ENCODE results near the gene SKIC8. TPM values are rescaled to one million over a fixed set of nuclear protein-coding genes. Genes with fewer than 3 reads are reported as not detected.
A peak's percentile ranks its signal among the peaks of the same experiment; 100 is the strongest.

SKIC8 gene
- total RNA-seq, 1 experiment from 2014 or later = 103 TPM

GRCh38 chr15:78329625-78330024 lies 30.2 kb upstream of the SKIC8 start:
- Histone ChIP-seq H3K27me3 (replicated peaks) (no peaks in the 10 kb centered on the region), H3K4me1 (replicated peaks) (peaks cover 14% of the 10 kb centered on the region), H3K9me3 (replicated peaks) (no peaks in the 10 kb centered on the region; the same call in 1 of the 2 replicates), H3K27ac (no peak overlapping the region), H3K4me3 (no peak overlapping the region), H3K36me3 (no peaks in the 10 kb centered on the region)
- no peak for DNase-seq (ENCODE audit: low read depth in 1 of 2, low spot score in 2 of 2)

GRCh38 chr15:78327466-78327865 lies 28.1 kb upstream of the SKIC8 start:
- Histone ChIP-seq H3K4me1 (replicated peaks) (peaks cover 26% of the 10 kb centered on the region), H3K9me3 (replicated peaks) (no peaks in the 10 kb centered on the region)
- no peak for DNase-seq (ENCODE audit: low read depth in 1 of 2, low spot score in 2 of 2)

GRCh38 chr15:78325092-78325843 lies 25.9 kb upstream of the SKIC8 start:
- DNase-seq (ENCODE audit: low read depth in 1 of 2, low spot score in 2 of 2) = peak; percentile 51 to 65
- Histone ChIP-seq H3K4me1 (replicated peaks) (peaks cover 36% of the 10 kb centered on the region), H3K36me3 (no peaks in the 10 kb centered on the region), H3K9me3 (replicated peaks) (no peaks in the 10 kb centered on the region), H3K27ac (no peak overlapping the region), H3K4me3 (no peak overlapping the region), H3K27me3 (replicated peaks) (no peaks in the 10 kb centered on the region)

More at GRCh38 chr15:78327466-78327865, 28.1 kb upstream of the SKIC8 start:
- Histone ChIP-seq H3K36me3 (no peaks in the 10 kb centered on the region), H3K27ac (no peak overlapping the region), H3K4me3 (no peak overlapping the region), H3K27me3 (replicated peaks) (no peaks in the 10 kb centered on the region)

- Histone ChIP-seq H3K4me1 (replicated peaks) (peaks cover 36% of the 10 kb centered on the region), H3K27ac (no peak overlapping the region), H3K4me3 (no peak overlapping the region), H3K36me3 (no peaks in the 10 kb centered on the region), H3K9me3 (replicated peaks) (no peaks in the 10 kb centered on the region), H3K27me3 (replicated peaks) (no peaks in the 10 kb centered on the region)
- DNase-seq (ENCODE audit: low read depth in 1 of 2, low spot score in 2 of 2) = no peak
Observed at GRCh38 chr15:78324144-78324543, 24.7 kb upstream of the SKIC8 start.

GRCh38 chr15:78323693-78324092 lies 24.3 kb upstream of the SKIC8 start:
- H3K27ac ChIP-seq = no peak overlapping the region
- H3K9me3 ChIP-seq (replicated peaks) = no peaks in the 10 kb centered on the region
- no peak overlapping the region for H3K4me3 ChIP-seq
- DNase-seq (ENCODE audit: low read depth in 1 of 2, low spot score in 2 of 2) = no peak
- no peaks in the 10 kb centered on the region for H3K27me3 ChIP-seq (replicated peaks)
- peaks cover 36% of the 10 kb centered on the region for H3K4me1 ChIP-seq (replicated peaks)
- no peaks in the 10 kb centered on the region for H3K36me3 ChIP-seq

GRCh38 chr15:78322724-78323521 lies 23.5 kb upstream of the SKIC8 start:
- Histone ChIP-seq H3K36me3 (no peaks in the 10 kb centered on the region), H3K27me3 (replicated peaks) (no peaks in the 10 kb centered on the region), H3K9me3 (replicated peaks) (no peaks in the 10 kb centered on the region), H3K27ac (peak overlapping the region; percentile 82), H3K4me3 (no peak overlapping the region), H3K4me1 (replicated peaks) (peaks cover 36% of the 10 kb centered on the region)
- DNase-seq (ENCODE audit: low read depth in 1 of 2, low spot score in 2 of 2) = no peak

GRCh38 chr15:78322243-78322642 lies 22.8 kb upstream of the SKIC8 start:
- Histone ChIP-seq H3K36me3 (no peaks in the 10 kb centered on the region), H3K4me1 (replicated peaks) (peaks cover 36% of the 10 kb centered on the region), H3K9me3 (replicated peaks) (no peaks in the 10 kb centered on the region), H3K27ac (peak overlapping the region; percentile 82), H3K27me3 (replicated peaks) (no peaks in the 10 kb centered on the region), H3K4me3 (no peak overlapping the region)
- DNase-seq (ENCODE audit: low read depth in 1 of 2, low spot score in 2 of 2) = peak; percentile 89 to 94

GRCh38 chr15:78321786-78322185 lies 22.4 kb upstream of the SKIC8 start:
- no peak overlapping the region for H3K4me3 ChIP-seq
- H3K27me3 ChIP-seq (replicated peaks) = no peaks in the 10 kb centered on the region
- no peaks in the 10 kb centered on the region for H3K36me3 ChIP-seq
- no peak for DNase-seq (ENCODE audit: low read depth in 1 of 2, low spot score in 2 of 2)
- H3K4me1 ChIP-seq (replicated peaks) = peaks cover 36% of the 10 kb centered on the region
- no peaks in the 10 kb centered on the region for H3K9me3 ChIP-seq (replicated peaks)
- peak overlapping the region; percentile 82 for H3K27ac ChIP-seq

GRCh38 chr15:78321041-78321570 lies 21.7 kb upstream of the SKIC8 start:
- Histone ChIP-seq H3K9me3 (replicated peaks) (no peaks in the 10 kb centered on the region), H3K4me3 (no peak overlapping the region), H3K4me1 (replicated peaks) (peaks cover 36% of the 10 kb centered on the region), H3K27ac (peak overlapping the region; percentile 82; the same call in 1 of the 2 replicates), H3K36me3 (no peaks in the 10 kb centered on the region), H3K27me3 (replicated peaks) (no peaks in the 10 kb centered on the region)
- no peak for DNase-seq (ENCODE audit: low read depth in 1 of 2, low spot score in 2 of 2)

GRCh38 chr15:78320183-78320582 lies 20.8 kb upstream of the SKIC8 start:
- Histone ChIP-seq H3K27me3 (replicated peaks) (no peaks in the 10 kb centered on the region), H3K36me3 (no peaks in the 10 kb centered on the region), H3K4me3 (no peak overlapping the region), H3K9me3 (replicated peaks) (no peaks in the 10 kb centered on the region), H3K27ac (no peak overlapping the region), H3K4me1 (replicated peaks) (peaks cover 28% of the 10 kb centered on the region)
- no peak for DNase-seq (ENCODE audit: low read depth in 1 of 2, low spot score in 2 of 2)

GRCh38 chr15:78319588-78319987 lies 20.2 kb upstream of the SKIC8 start:
- Histone ChIP-seq H3K27ac (no peak overlapping the region), H3K4me1 (replicated peaks) (peaks cover 22% of the 10 kb centered on the region), H3K9me3 (replicated peaks) (no peaks in the 10 kb centered on the region), H3K27me3 (replicated peaks) (no peaks in the 10 kb centered on the region), H3K36me3 (no peaks in the 10 kb centered on the region), H3K4me3 (no peak overlapping the region)
- no peak for DNase-seq (ENCODE audit: low read depth in 1 of 2, low spot score in 2 of 2)

- H3K4me3 ChIP-seq = no peak overlapping the region
- no peaks in the 10 kb centered on the region for H3K36me3 ChIP-seq
- peaks cover 9% of the 10 kb centered on the region for H3K4me1 ChIP-seq (replicated peaks)
- no peaks in the 10 kb centered on the region for H3K27me3 ChIP-seq (replicated peaks)
- no peak overlapping the region for H3K27ac ChIP-seq
- no peak for DNase-seq (ENCODE audit: low read depth in 1 of 2, low spot score in 2 of 2)
- H3K9me3 ChIP-seq (replicated peaks) = no peaks in the 10 kb centered on the region
Observed at GRCh38 chr15:78317145-78317836, 17.9 kb upstream of the SKIC8 start.

GRCh38 chr15:78316283-78317083 lies 17.1 kb upstream of the SKIC8 start:
- Histone ChIP-seq H3K27me3 (replicated peaks) (no peaks in the 10 kb centered on the region), H3K27ac (no peak overlapping the region), H3K9me3 (replicated peaks) (no peaks in the 10 kb centered on the region), H3K4me1 (replicated peaks) (peaks cover 1% of the 10 kb centered on the region), H3K4me3 (no peak overlapping the region), H3K36me3 (no peaks in the 10 kb centered on the region)
- no peak for DNase-seq (ENCODE audit: low read depth in 1 of 2, low spot score in 2 of 2)
